ENCODE results near the gene UTP11.

DNA sequence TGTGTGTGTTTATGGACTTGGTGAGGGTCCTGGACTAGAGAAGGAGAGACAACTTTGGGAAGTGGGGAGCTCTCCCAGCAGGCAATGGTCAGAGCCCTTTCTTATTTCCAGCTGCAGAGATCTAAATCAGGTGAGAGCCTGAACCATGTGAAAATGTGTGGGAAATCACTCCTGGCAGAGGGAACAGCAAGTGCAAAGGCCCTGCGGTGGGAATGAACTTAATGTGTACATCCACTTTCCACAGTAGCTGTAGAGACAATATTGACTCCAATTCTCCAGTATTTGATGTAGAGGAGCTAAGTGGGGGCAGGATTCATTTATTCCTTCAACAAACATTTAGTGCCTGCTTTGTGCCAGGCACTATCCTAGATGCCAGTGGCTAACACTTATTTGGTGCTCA, 48.8 kb downstream of the UTP11 start:
- TF ChIP-seq, protein P1, sequence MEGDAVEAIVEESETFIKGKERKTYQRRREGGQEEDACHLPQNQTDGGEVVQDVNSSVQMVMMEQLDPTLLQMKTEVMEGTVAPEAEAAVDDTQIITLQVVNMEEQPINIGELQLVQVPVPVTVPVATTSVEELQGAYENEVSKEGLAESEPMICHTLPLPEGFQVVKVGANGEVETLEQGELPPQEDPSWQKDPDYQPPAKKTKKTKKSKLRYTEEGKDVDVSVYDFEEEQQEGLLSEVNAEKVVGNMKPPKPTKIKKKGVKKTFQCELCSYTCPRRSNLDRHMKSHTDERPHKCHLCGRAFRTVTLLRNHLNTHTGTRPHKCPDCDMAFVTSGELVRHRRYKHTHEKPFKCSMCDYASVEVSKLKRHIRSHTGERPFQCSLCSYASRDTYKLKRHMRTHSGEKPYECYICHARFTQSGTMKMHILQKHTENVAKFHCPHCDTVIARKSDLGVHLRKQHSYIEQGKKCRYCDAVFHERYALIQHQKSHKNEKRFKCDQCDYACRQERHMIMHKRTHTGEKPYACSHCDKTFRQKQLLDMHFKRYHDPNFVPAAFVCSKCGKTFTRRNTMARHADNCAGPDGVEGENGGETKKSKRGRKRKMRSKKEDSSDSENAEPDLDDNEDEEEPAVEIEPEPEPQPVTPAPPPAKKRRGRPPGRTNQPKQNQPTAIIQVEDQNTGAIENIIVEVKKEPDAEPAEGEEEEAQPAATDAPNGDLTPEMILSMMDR (conservative IDR thresholded peaks at IDR 0.05; ENCODE audit: low read depth, low read length), result no peak
- no peak for TF ChIP-seq EZH2 (IDR thresholded peaks at IDR 0.05; ENCODE audit: low read length, unreplicated experiment)
